DOHH2 (cell line): ENCODE data around the gene MAGEF1.

Experiments
- EZH2phosphoT487 ChIP-seq: fragments of 200-600 bp; sonication (generic); IDR thresholded peaks from 2 replicates; pipeline ENCODE4 v1.6.1; 2017; ENCODE audit warnings: borderline replicate concordance, mild to moderate bottlenecking, antibody characterized with exemption, low read length, moderate library complexity, mixed read lengths
- TF ChIP-seq, protein P1 (sequence below): fragments of 200-600 bp; sonication (generic); IDR thresholded peaks from one replicate; pipeline ENCODE4 v1.5.1; 2014; ENCODE audit warnings: antibody characterized with exemption, mild to moderate bottlenecking, low read depth, low read length; ENCODE audit not compliant: poor library complexity, severe bottlenecking

DNA sequence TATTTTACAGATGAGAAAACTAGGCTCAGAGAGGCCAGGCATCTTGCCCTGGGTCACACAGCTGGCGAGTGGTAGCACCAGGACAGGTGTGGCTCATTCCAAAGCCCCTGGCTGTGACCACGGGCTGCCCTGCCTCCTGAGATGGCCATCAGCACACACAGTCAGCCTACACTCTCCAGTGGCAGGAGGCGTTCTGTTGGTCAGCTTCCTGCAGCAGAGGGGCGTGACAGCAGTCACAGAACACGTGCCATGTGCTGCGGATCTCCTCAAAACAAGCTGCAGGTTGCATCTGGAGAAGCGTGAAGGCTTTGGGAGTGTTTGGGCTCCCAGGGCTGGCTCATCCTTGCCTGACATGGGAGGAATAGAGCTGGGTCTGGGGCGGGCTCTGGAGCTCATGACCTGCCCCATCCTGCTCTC is 43.5 kb upstream of the MAGEF1 start:
- TF ChIP-seq, protein P1, sequence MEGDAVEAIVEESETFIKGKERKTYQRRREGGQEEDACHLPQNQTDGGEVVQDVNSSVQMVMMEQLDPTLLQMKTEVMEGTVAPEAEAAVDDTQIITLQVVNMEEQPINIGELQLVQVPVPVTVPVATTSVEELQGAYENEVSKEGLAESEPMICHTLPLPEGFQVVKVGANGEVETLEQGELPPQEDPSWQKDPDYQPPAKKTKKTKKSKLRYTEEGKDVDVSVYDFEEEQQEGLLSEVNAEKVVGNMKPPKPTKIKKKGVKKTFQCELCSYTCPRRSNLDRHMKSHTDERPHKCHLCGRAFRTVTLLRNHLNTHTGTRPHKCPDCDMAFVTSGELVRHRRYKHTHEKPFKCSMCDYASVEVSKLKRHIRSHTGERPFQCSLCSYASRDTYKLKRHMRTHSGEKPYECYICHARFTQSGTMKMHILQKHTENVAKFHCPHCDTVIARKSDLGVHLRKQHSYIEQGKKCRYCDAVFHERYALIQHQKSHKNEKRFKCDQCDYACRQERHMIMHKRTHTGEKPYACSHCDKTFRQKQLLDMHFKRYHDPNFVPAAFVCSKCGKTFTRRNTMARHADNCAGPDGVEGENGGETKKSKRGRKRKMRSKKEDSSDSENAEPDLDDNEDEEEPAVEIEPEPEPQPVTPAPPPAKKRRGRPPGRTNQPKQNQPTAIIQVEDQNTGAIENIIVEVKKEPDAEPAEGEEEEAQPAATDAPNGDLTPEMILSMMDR, result no peak
- no peak for TF ChIP-seq EZH2phosphoT487
